ENCODE measurements around the gene GCNT2. TPM values are rescaled to one million over a fixed set of nuclear protein-coding genes. Genes with fewer than 3 reads are reported as not detected.
"Not testable (repeated sequence)": the region's sequence is repeated elsewhere in the genome, so short reads cannot be mapped to it uniquely, and the experiment has no call there.

GCNT2 gene
- polyA plus RNA-seq, 10 donors, result 1.6 to 3.8 (median 3.0) TPM

DNA sequence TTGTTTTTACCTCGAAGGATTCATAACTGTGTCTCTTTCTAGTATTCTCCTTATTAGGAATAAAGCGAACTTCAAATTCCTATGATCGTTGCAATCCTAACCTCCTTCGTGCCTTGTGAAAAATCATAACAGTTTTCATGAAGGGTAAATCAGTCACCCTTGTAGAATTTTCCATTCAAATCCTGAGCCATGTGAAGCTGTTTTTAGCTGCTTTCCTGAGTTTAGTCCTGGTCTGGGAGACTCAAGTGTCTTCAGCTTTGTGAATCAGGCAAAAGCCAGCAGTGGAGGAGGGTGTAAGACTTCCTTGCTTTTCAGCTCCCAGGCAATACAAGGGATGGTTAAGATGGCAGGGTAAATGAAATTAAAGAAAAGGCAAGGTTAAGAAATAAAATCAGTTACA is 24.3 kb downstream of the GCNT2 start:
- DNase-seq, result no peak

DNA sequence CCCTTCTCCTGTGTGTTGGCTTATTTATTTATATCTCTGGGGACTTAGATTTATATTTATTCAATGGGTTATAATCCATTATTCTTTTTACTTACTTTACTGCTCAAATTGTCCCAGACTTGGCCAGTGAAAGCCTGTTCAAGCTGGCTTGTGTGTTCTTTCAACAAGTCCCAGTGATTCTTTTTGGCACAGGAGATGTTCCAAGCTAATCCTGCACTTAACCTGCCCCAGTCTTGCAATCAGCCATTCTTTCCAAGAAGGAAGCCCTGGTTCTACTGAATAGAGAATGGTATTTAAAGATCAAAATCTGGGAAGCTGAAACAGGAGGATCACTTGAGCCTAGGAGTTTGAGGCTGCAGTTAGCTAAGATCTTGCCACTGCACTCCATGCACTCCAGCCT is 26.7 kb downstream of the GCNT2 start:
- no peak for DNase-seq

GRCh38 chr6:10550764-10551163 is 29.6 kb downstream of the GCNT2 start:
- DNase-seq, result no peak

GRCh38 chr6:10552270-10552810 is 31.2 kb downstream of the GCNT2 start:
- DNase-seq, result no peak

GRCh38 chr6:10553871-10554270 is 32.7 kb downstream of the GCNT2 start:
- no peak for DNase-seq

DNA sequence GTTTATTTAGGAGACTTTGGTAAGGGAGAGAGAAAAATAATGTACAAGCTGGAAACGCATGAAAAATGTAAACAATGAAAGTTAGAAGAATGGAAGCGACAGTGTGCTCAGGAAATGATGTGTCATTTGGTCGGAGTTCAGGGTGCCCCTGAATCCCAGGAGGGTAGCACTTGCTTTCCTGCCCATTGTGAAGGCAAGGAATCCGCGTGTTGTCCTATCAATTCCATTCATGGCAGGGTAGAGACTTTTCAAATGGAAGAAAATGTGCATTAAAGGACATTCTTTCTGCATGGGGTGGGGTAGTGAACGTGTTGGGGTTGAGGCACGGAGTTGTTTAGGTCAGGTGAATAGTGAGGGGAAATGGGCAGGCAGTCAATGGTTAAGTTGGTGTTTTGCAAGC is 33.7 kb downstream of the GCNT2 start:
- no peak for DNase-seq

- peak; percentile 11 to 68 (median 36) for DNase-seq
These were observed 34.6 kb downstream of the GCNT2 start for GRCh38 chr6:10555625-10556309.

- no peak for DNase-seq
These were observed 35.4 kb downstream of the GCNT2 start for GRCh38 chr6:10556589-10556988.

GRCh38 chr6:10556992-10557391 is 35.8 kb downstream of the GCNT2 start:
- no peak for DNase-seq

DNA sequence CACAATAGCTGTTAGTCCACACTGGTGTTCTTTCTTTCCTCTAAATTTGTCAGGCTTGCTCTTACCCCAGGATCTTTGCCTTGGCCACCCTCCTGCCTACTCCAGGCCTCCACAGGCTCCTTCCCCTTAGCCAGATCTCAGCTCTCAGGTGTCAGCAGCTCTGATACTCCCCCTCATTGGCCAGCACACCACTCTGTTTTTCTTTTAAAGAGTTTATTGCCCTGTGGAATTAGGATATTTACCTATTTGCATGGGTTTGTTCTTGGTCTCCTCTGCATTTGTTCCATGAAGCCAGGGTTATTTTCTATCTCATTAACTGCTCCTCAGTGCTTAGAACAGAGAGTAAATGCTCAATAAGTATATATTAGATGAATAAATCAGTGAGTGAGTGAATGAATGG is 36.8 kb downstream of the GCNT2 start:
- no peak for DNase-seq

DNA sequence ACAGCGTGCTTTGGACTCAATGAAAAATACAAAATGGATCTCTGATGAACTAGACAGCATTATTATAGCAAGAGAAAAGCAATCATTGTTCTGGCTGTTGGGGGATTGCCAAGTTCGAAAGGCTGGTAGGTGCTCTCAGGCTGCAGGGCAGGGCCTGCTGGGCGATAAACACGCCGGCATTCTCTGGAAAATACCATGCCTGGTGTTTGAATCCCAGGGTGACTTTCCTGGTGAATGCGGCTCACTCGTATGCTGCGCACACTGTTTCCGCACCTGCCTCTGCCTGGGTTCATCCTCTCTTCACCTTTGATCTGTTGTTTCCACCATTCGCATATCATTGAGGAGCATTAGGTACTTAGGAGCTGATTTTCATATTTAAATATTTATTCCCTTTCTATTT is 37.4 kb downstream of the GCNT2 start:
- no peak for DNase-seq

DNA sequence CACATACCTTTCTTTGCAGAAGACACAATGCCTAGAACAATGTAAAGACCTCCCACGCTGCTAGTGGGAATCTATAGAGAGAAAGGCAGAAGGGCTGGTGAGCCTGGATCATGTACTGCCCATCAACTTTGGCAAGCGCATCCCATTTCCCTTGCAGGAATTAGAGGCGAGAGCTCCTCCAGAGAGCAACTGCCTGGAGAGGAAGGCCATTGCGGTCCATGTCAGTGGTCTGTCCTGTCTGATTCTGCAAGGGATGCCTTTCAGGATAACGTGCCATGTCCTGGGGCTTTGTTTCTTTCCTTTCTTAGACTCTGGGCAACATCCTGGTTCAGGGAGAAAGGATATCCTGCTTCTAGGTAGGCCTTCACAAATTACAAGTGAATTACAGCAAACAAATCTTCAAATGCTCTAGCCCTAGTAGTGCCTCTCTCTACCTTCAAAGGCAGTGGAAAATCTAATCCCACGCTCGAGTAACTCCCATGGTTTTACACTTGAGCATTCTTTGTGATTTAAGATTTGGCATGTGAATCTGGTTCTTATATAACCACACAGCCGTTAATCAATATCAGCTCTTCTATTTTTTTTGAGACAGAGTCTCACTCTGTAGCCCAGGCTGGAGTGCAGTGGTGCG is 38.5 kb downstream of the GCNT2 start:
- DNase-seq, result no peak

DNA sequence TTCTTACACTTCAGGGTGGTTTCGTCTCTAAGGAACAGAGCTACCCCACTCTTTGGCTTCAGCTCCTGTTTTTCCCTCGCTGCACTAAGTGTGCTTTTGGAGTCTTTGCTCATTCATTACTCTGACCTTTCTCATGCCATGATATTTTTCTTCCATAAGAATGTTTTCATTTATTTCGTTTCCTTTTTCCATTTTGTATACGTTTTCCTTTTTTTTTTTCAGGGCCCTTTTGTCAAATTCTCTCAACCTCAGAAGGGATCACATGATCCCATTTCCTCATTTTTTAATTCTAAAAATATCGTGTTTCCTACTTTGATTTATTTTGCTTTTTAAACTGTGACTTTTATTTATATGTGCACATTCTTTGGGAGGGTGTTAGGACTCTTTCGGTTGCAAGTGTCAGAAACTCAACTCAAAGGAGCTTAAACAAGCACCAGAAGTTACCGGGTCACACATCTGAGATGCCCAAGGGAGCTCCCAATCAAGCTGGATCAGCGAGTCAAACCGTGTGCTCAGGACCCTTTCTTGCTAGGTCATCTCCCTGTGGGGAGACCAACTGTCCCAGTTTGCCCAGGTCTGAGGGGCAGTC is 40.6 kb downstream of the GCNT2 start:
- no peak for DNase-seq

GRCh38 chr6:10564975-10565673 is 44.0 kb downstream of the GCNT2 start:
- no peak for DNase-seq

DNA sequence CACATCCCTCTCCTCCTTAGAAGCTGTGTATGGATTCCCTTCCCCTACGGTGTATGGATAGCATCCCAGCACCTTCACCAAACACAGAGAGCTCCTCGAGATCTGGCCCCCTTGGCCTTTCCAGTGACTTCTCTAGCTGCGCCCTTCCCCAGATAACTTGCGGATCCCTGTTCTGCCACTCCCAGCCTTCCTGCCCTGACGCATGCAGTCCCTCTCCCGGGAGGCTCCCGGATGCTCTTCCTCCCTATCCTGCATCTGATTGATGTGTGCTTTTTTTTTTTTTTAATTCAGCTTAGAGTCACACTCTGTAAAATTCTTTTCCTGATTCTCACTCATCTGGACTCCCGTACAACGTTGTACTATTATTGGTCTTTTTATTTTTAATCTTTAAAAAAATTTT is 44.8 kb downstream of the GCNT2 start:
- no peak for DNase-seq

- DNase-seq, result no peak
These were observed 46.3 kb downstream of the GCNT2 start for GRCh38 chr6:10567256-10568026.

DNA sequence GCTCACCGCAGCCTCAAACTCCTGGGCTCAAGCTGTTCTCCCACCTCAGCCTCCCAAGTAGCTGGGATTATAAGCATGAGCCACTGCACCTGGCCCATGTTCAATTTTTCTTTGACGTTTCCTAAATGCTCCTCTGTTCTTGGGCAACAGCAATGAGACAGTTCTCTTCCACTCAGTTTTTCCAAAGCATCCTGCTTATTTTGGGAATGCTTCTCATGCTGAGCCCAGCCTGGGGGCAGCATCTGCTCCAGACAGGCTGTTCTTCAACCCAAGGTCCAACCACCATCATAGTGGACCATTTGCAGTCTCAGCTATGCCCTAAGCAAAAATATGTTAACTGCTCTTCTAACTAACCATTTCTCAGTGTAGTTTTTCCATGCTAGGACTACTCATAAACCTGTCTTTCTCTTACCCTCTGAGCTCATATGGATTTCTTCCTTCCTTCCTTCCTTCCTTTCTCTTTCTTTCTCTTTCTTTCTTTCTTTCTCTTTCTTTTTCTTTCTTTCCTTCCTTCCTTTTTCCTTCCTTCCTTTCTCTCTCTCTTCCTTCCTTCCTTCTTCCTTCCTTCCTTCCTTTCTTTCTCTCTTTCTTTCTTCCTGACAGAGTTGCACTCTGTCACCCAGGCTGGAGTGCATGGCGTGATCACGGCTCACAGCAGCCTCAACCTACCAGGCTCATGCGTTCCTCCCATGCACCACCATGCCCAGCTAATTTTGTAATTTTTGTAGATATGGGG is 48.4 kb downstream of the GCNT2 start:
- no peak for DNase-seq

DNA sequence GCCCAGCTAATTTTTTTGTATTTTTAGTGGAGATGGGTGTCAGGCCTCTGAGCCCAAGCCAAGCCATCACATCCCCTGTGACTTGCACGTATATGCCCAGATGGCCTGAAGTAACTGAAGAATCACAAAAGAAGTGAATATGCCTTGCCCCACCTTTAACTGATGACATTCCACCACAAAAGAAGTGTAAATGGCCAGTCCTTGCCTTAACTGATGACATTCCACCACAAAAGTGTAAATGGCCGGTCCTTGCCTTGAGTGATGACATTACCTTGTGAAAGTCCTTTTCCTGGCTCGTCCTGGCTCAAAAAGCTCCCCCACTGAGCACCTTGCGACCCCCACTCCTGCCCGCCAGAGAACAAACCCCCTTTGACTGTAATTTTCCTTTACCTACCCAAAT is 54.4 kb downstream of the GCNT2 start:
- not testable (repeated sequence) for DNase-seq

DNA sequence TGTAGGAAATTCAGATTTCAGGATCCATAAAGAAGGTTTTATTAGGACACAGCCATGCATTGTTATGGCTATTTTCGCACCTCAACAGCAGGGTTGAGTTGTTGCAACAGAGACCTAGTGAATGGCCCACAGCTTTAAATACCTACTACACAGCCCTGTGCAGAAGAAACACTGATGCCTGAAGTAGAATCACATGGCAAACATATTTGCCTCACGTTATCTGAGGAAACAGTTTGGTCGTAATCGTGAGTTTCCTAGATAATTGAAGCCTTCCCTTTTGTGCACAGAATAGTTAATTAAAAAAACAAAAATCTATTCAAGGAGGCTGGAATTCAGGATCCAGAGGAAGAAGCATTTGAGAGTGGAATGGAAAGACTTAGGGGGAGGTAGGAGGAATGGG is 55.1 kb downstream of the GCNT2 start:
- no peak for DNase-seq

DNA sequence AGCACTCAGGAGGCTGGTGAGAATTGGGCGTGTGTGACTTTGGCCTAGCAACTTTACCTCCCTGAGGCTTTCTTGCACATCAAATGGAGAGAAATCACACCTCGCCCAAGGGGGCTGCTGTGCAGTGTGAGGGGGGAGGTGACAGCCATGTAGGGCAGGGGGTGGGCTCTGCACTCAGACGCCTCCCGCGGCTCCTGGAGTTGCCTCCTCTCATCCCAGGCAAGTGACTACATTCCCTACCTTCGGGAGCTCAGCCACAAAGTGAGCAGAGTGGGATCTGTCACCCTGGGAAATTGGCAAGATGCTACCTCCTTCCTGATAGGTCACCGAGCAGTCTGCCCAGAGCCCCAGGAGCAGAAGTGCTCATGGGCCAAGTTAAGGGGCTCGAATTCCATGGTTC is 56.0 kb downstream of the GCNT2 start:
- DNase-seq, result no peak

- DNase-seq, result no peak
These were observed 57.6 kb downstream of the GCNT2 start for GRCh38 chr6:10578723-10579122.
